ENCODE measurements around the gene GAB3. TPM values are rescaled to one million over a fixed set of nuclear protein-coding genes. Genes with fewer than 3 reads are reported as not detected.

GAB3 gene
- total RNA-seq, 1 experiment from 2014 or later, result 0.09 TPM

GRCh38 chrX:154658957-154659356 lies 91.9 kb downstream of the GAB3 start:
- intact Hi-C loops (cut with micrococcal nuclease; ENCODE audit: unreplicated experiment), result loop anchor here (10.0 kb wide), 1 partner anchor 46 kb away; no protein-coding TSS in a partner anchor
- ChIA-PET POLR2A (ENCODE audit: low non-redundant PET) (no interaction called here), CTCF (no interaction called here)
- H3K9me3 ChIP-seq (ENCODE audit: low read depth, low read length, poor library complexity, severe bottlenecking), result no peaks in the 10 kb centered on the region
- BruUV-seq (replicated peaks), result no TSS peak
- no peaks in the 10 kb centered on the region for H3K36me3 ChIP-seq (ENCODE audit: insufficient read depth, low read length, poor library complexity, severe bottlenecking)
- H3K27me3 ChIP-seq (replicated peaks; ENCODE audit: insufficient read depth, low read depth, low read length, poor library complexity), result no peaks in the 10 kb centered on the region
- no peak overlapping the region for H3K4me3 ChIP-seq (ENCODE audit: low read depth, low read length, poor library complexity, severe bottlenecking)
- no peak overlapping the region for H3K27ac ChIP-seq (ENCODE audit: low read depth, low read length, poor library complexity, severe bottlenecking)
- no peak for TF ChIP-seq EZH2 (IDR thresholded peaks at IDR 0.05; ENCODE audit: borderline replicate concordance, low read depth, low read length, poor library complexity, severe bottlenecking)
- TF ChIP-seq, protein P1, sequence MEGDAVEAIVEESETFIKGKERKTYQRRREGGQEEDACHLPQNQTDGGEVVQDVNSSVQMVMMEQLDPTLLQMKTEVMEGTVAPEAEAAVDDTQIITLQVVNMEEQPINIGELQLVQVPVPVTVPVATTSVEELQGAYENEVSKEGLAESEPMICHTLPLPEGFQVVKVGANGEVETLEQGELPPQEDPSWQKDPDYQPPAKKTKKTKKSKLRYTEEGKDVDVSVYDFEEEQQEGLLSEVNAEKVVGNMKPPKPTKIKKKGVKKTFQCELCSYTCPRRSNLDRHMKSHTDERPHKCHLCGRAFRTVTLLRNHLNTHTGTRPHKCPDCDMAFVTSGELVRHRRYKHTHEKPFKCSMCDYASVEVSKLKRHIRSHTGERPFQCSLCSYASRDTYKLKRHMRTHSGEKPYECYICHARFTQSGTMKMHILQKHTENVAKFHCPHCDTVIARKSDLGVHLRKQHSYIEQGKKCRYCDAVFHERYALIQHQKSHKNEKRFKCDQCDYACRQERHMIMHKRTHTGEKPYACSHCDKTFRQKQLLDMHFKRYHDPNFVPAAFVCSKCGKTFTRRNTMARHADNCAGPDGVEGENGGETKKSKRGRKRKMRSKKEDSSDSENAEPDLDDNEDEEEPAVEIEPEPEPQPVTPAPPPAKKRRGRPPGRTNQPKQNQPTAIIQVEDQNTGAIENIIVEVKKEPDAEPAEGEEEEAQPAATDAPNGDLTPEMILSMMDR (conservative IDR thresholded peaks at IDR 0.05; ENCODE audit: low read depth, low read length), result no peak
- H3K4me1 ChIP-seq (ENCODE audit: insufficient read depth, low read length, poor library complexity, severe bottlenecking), result no peaks in the 10 kb centered on the region
- DNase-seq (ENCODE audit: low spot score), result no peak

DNA sequence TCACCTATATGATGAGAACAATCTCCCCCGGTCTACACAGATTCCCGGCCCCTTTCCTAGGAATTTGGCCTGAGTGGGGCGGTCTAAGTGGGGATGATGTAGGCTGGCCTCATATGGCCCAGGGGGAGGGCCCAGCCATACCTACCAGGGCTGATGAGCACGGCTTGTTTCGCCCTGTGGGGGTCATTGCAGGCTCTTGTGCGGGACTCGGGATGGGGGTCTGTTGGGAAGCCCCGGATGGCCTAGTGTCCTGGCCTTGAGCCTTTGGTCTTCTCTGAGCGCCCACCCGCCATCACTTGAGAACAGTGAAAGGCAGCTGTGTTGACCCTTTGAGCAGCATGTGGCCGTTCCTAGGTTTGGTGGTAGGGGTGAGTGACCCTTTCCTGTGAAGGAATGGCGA lies 92.7 kb downstream of the GAB3 start:
- H3K36me3 ChIP-seq (ENCODE audit: insufficient read depth, low read length, poor library complexity, severe bottlenecking), result no peaks in the 10 kb centered on the region
- intact Hi-C loops (cut with micrococcal nuclease; ENCODE audit: unreplicated experiment), result loop anchor here (10.0 kb wide), 1 partner anchor 47 kb away; no protein-coding TSS in a partner anchor
- H3K9me3 ChIP-seq (ENCODE audit: low read depth, low read length, poor library complexity, severe bottlenecking), result no peaks in the 10 kb centered on the region
- no peaks in the 10 kb centered on the region for H3K27me3 ChIP-seq (replicated peaks; ENCODE audit: insufficient read depth, low read depth, low read length, poor library complexity)
- no peak overlapping the region for H3K4me3 ChIP-seq (ENCODE audit: low read depth, low read length, poor library complexity, severe bottlenecking)
- no peak for DNase-seq (ENCODE audit: low spot score)
- no peak overlapping the region for H3K27ac ChIP-seq (ENCODE audit: low read depth, low read length, poor library complexity, severe bottlenecking)
- TF ChIP-seq, protein P1 (conservative IDR thresholded peaks at IDR 0.05; ENCODE audit: low read depth, low read length), result no peak
- no peak for TF ChIP-seq EZH2 (IDR thresholded peaks at IDR 0.05; ENCODE audit: borderline replicate concordance, low read depth, low read length, poor library complexity, severe bottlenecking)
- POLR2A ChIA-PET (ENCODE audit: low non-redundant PET), result no interaction called here
- no peaks in the 10 kb centered on the region for H3K4me1 ChIP-seq (ENCODE audit: insufficient read depth, low read length, poor library complexity, severe bottlenecking)
- BruUV-seq (replicated peaks), result no TSS peak
- CTCF ChIA-PET, result no interaction called here

DNA sequence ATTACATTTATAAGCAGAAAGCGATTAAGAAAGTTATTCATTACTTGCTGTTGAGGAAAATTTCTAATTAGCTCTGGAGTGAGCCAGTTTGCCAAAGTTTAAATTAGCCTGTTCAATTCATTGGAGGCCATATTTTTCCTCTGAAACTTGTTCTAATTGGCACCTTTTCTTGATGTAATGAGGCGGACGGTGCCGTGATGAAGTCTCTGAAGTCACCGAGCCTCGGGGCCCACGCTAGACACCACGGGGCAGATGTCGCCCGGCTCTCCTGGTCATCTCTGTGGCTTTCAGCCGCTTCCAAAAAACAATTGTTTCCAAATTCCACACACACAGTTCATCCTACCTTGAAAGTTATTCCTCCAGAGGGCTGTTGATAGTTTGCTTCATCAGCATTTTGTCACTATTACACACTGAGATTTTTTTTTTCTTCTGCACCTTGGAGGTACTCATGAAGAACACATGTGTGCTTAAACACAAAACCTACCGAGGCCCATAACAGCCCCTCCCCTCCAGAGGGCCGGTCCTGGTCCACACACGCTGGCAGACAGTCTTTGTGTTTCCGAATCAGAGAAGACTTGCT lies 93.6 kb downstream of the GAB3 start:
- ChIA-PET POLR2A (ENCODE audit: low non-redundant PET) (no interaction called here), CTCF (no interaction called here)
- Histone ChIP-seq H3K27me3 (replicated peaks; ENCODE audit: insufficient read depth, low read depth, low read length, poor library complexity) (no peaks in the 10 kb centered on the region), H3K27ac (ENCODE audit: low read depth, low read length, poor library complexity, severe bottlenecking) (no peak overlapping the region), H3K9me3 (ENCODE audit: low read depth, low read length, poor library complexity, severe bottlenecking) (no peaks in the 10 kb centered on the region), H3K36me3 (ENCODE audit: insufficient read depth, low read length, poor library complexity, severe bottlenecking) (no peaks in the 10 kb centered on the region), H3K4me3 (ENCODE audit: low read depth, low read length, poor library complexity, severe bottlenecking) (no peak overlapping the region), H3K4me1 (ENCODE audit: insufficient read depth, low read length, poor library complexity, severe bottlenecking) (no peaks in the 10 kb centered on the region)
- DNase-seq (ENCODE audit: low spot score), result no peak
- intact Hi-C loops (cut with micrococcal nuclease; ENCODE audit: unreplicated experiment), result loop anchor here (10.0 kb wide), 1 partner anchor 47 kb away; no protein-coding TSS in a partner anchor
- BruUV-seq (replicated peaks), result no TSS peak
- no peak for TF ChIP-seq EZH2 (IDR thresholded peaks at IDR 0.05; ENCODE audit: borderline replicate concordance, low read depth, low read length, poor library complexity, severe bottlenecking)
- TF ChIP-seq, protein P1 (conservative IDR thresholded peaks at IDR 0.05; ENCODE audit: low read depth, low read length), result no peak
